K562 (cell line): ENCODE results near the gene HELLS. TPM values are rescaled to one million over a fixed set of nuclear protein-coding genes. Genes with fewer than 3 reads are reported as not detected.
A peak's percentile ranks its signal among the peaks of the same experiment; 100 is the strongest.

Source experiments
- ARID1B ChIP-seq: fragments of 450-650 bp; IDR thresholded peaks from 2 replicates; pipeline ENCODE4 v1.6.1; 2016; ENCODE audit warnings: antibody characterized with exemption, mild to moderate bottlenecking, inconsistent platforms
- C11orf30 ChIP-seq: fragments of 450-650 bp; IDR thresholded peaks from 2 replicates; pipeline ENCODE4 v1.6.1; 2016; ENCODE audit warnings: low read depth, mild to moderate bottlenecking
- CBX1 ChIP-seq: sonication (generic); IDR thresholded peaks from 2 replicates; pipeline ENCODE4 v1.6.1; 2016; ENCODE audit warnings: antibody characterized with exemption, low read depth, mild to moderate bottlenecking
- CHCHD3 ChIP-seq: fragments of 250-450 bp; sonication (Bioruptor Pico); IDR thresholded peaks from 2 replicates; pipeline ENCODE4 v2.1.2; 2022; ENCODE audit warnings: mild to moderate bottlenecking
- KDM1A ChIP-seq, 2 experiments: fragments of 450-650 bp; IDR thresholded peaks; 2 replicates each; pipeline ENCODE4 v1.6.1; 2016; ENCODE audit warnings: mild to moderate bottlenecking in 2 of 2
- KDM5B ChIP-seq: fragments of 200-600 bp; sonication (generic); IDR thresholded peaks from 2 replicates; pipeline ENCODE4 v1.6.1; 2012; ENCODE audit warnings: low read depth, mild to moderate bottlenecking, moderate library complexity, low read length, control low read depth, inconsistent platforms; ENCODE audit not compliant: insufficient replicate concordance
- KHSRP ChIP-seq: fragments of 450-650 bp; IDR thresholded peaks from 2 replicates; pipeline ENCODE4 v1.6.1; 2017
- L3MBTL2 ChIP-seq: fragments of 450-650 bp; IDR thresholded peaks from 2 replicates; pipeline ENCODE4 v1.6.1; 2016; ENCODE audit warnings: mild to moderate bottlenecking, moderate library complexity
- LCOR ChIP-seq: sonication (generic); formaldehyde crosslinking; IDR thresholded peaks from 2 replicates; pipeline ENCODE4 v1.8.0; 2022; ENCODE audit warnings: mild to moderate bottlenecking, missing genetic modification reagents
- NFIC ChIP-seq: fragments of 450-650 bp; IDR thresholded peaks from 2 replicates; pipeline ENCODE4 v1.6.1; 2017; ENCODE audit warnings: mild to moderate bottlenecking, inconsistent platforms
- NFXL1 ChIP-seq: fragments of 450-650 bp; formaldehyde crosslinking; IDR thresholded peaks from 2 replicates; pipeline ENCODE4 v1.4.0; 2021; ENCODE audit warnings: mild to moderate bottlenecking
- NKRF ChIP-seq: fragments of 450-650 bp; IDR thresholded peaks from 2 replicates; pipeline ENCODE4 v1.6.1; 2016; ENCODE audit warnings: borderline replicate concordance
- PHF21A ChIP-seq: fragments of 450-650 bp; IDR thresholded peaks from 2 replicates; pipeline ENCODE4 v1.6.1; 2017; ENCODE audit warnings: low read depth, borderline replicate concordance
- POLR2A ChIP-seq: fragments of 450-650 bp; conservative IDR thresholded peaks from 2 replicates; pipeline ENCODE4 v1.6.1; 2016
- POLR2AphosphoS5 ChIP-seq: IDR thresholded peaks from 2 replicates; pipeline ENCODE4 v1.6.1; 2011; ENCODE audit warnings: mild to moderate bottlenecking, low read depth, low read length, moderate library complexity; ENCODE audit not compliant: control insufficient read depth, insufficient read depth
- POLR2B ChIP-seq: fragments of 450-650 bp; IDR thresholded peaks from 2 replicates; pipeline ENCODE4 v1.6.1; 2018; ENCODE audit warnings: low read depth; ENCODE audit not compliant: partially characterized antibody
- POLR2H ChIP-seq: IDR thresholded peaks from 2 replicates; pipeline ENCODE4 v1.6.1; 2016; ENCODE audit warnings: missing genetic modification characterization, low read depth, mild to moderate bottlenecking, control low read depth, missing compliant biosample characterization, moderate library complexity
- RBM22 ChIP-seq: fragments of 200-400 bp; formaldehyde crosslinking; IDR thresholded peaks from 2 replicates; pipeline ENCODE4 v1.6.1; 2018; ENCODE audit warnings: low read length, low read depth; ENCODE audit not compliant: poor library complexity, severe bottlenecking
- SRSF3 ChIP-seq: fragments of 200-400 bp; formaldehyde crosslinking; IDR thresholded peaks from 2 replicates; pipeline ENCODE4 v1.6.1; 2016; ENCODE audit warnings: mild to moderate bottlenecking, low read length, moderate library complexity; ENCODE audit not compliant: insufficient read depth
- TAF7 ChIP-seq: fragments of 450-650 bp; IDR thresholded peaks from 2 replicates; pipeline ENCODE4 v1.6.1; 2016; ENCODE audit warnings: missing genetic modification characterization, missing compliant biosample characterization
- TBP ChIP-seq: optimal IDR thresholded peaks from 2 replicates; pipeline ENCODE3; 2011; ENCODE audit warnings: low read depth, low read length, improper control_type of control experiment
- TEAD1 ChIP-seq, 2 experiments: fragments of 450-650 bp in 1 of 2; sonication (generic) in 1 of 2; formaldehyde crosslinking; IDR thresholded peaks; 2 replicates each; pipeline versions ENCODE4 v1.4.0 to v1.8.0; 2020 to 2022; ENCODE audit warnings: mild to moderate bottlenecking in 2 of 2, missing genetic modification reagents in 1 of 2
- TRIM25 ChIP-seq: fragments of 450-650 bp; IDR thresholded peaks from 2 replicates; pipeline ENCODE4 v1.7.0; 2016; ENCODE audit warnings: borderline replicate concordance
- U2AF1 ChIP-seq: fragments of 200-400 bp; formaldehyde crosslinking; optimal IDR thresholded peaks from 2 replicates; pipeline ENCODE3; 2017; ENCODE audit warnings: mild to moderate bottlenecking, low read depth, low read length, moderate library complexity
- ZBTB8A ChIP-seq: fragments of 450-650 bp; IDR thresholded peaks from 2 replicates; pipeline ENCODE4 v1.6.1; 2018; ENCODE audit warnings: mild to moderate bottlenecking, moderate library complexity; ENCODE audit not compliant: partially characterized antibody
- ZC3H4 ChIP-seq: sonication (generic); formaldehyde crosslinking; IDR thresholded peaks from 2 replicates; pipeline ENCODE4 v1.9.0; 2021; ENCODE audit warnings: missing genetic modification reagents, borderline replicate concordance
- ZNF165 ChIP-seq: fragments of 250-450 bp; sonication (Bioruptor Pico); IDR thresholded peaks from 2 replicates; pipeline ENCODE4 v1.4.0; 2020; ENCODE audit warnings: borderline replicate concordance
- ZNF584 ChIP-seq: fragments of 200-800 bp; sonication (Bioruptor generic); IDR thresholded peaks from 2 replicates; pipeline ENCODE4 v1.6.1; 2016; ENCODE audit warnings: low read depth, mild to moderate bottlenecking, missing genetic modification characterization, missing compliant biosample characterization
- polyA plus RNA-seq, 8 experiments: library from polyadenylated mRNA; depleted of rRNA in 4 of 8; stranded (reverse) in 5 of 8; unstranded in 3 of 8; fragments of >200 nt; fragmentation: Nextera tagmentation in 2 of 8; fragmentation: Illumina TruSeq in 1 of 8; extraction: Ambion mirVana in 2 of 8; extraction: Trizol in 1 of 8; gene quantifications; 2 replicates each; pipeline versions ENCODE4 v1.2.1 to v1.2.3, GENCODE V29; 2011 to 2014; ENCODE audit warnings: inconsistent platforms in 1 of 8, missing spikeins in 1 of 8
- total RNA-seq, 7 experiments: library from RNA; depleted of rRNA in 6 of 7; stranded (reverse); fragments of >200 nt in 6 of 7; fragmentation: Illumina TruSeq in 2 of 7; extraction: Trizol in 2 of 7; gene quantifications; 2 replicates each; pipeline versions ENCODE4 v1.2.1 to v1.2.3, GENCODE V29; 2011 to 2021; ENCODE audit warnings: low replicate concordance in 1 of 7

Gene HELLS
- total and polyA plus RNA-seq, 9 of the 15 experiments (the other 6 are each of a cell fraction or from before 2014, with no cell fraction given), result 8.8 to 52.1 (median 24.7) TPM

- TF ChIP-seq KDM5B, result peak; percentile 81
- 0 out of 2 replicates have a peak, but pooled peaks have one; percentile 37 for TF ChIP-seq CBX1
- no peak for TF ChIP-seq CHCHD3 (CRISPR knock-in tag)
- peak; percentile 35; the same call in 1 of the 2 replicates for TF ChIP-seq TAF7 (tag)
- TF ChIP-seq POLR2H (tag), result peak; percentile 66
- TF ChIP-seq L3MBTL2, result 0 out of 2 replicates have a peak, but pooled peaks have one; percentile 20
- peak in 1 of 2 experiments; percentile 53; a peak in 1 of 4 replicates for TF ChIP-seq TEAD1 (CRISPR knock-in tag; IDR thresholded peaks at IDR 0.05)
- peak; percentile 82 for TF ChIP-seq POLR2AphosphoS5
- no peak for TF ChIP-seq SRSF3
- peak; percentile 88 for TF ChIP-seq TBP
- no peak for TF ChIP-seq ZC3H4 (CRISPR knock-in tag)
- 0 out of 2 replicates have a peak, but pooled peaks have one; percentile 18 for TF ChIP-seq LCOR (CRISPR knock-in tag)
- no peak for TF ChIP-seq U2AF1
- peak; percentile 62 to 74; a peak in 2 of 4 replicates for TF ChIP-seq KDM1A (IDR thresholded peaks at IDR 0.05)
- TF ChIP-seq POLR2B, result peak; percentile 69
- TF ChIP-seq RBM22, result no peak
- TF ChIP-seq KHSRP, result no peak
- peak; percentile 81 for TF ChIP-seq POLR2A
- TF ChIP-seq TRIM25, result no peak
- 0 out of 2 replicates have a peak, but pooled peaks have one; percentile 54 for TF ChIP-seq NKRF
- TF ChIP-seq C11orf30, result no peak
- TF ChIP-seq ZNF584 (CRISPR knock-in tag), result no peak
- TF ChIP-seq ZBTB8A, result no peak
- TF ChIP-seq PHF21A, result peak; percentile 81; the same call in 1 of the 2 replicates
- peak; percentile 29 for TF ChIP-seq NFIC
- TF ChIP-seq ZNF165, result no peak
- TF ChIP-seq NFXL1, result no peak
- TF ChIP-seq ARID1B, result no peak
These were observed at the start of gene HELLS (continued) for GRCh38 chr10:94545391-94546048.
